HuH-7 (cell line): ENCODE measurements around the gene DENND6B.
"Not testable (repeated sequence)": the region's sequence is repeated elsewhere in the genome, so short reads cannot be mapped to it uniquely, and the experiment has no call there.

Experiments used
- DNase-seq: peaks from one replicate; pipeline ENCODE4 v3.0.0; 2011; ENCODE audit warnings: low spot score

The DENND6B gene

DNA sequence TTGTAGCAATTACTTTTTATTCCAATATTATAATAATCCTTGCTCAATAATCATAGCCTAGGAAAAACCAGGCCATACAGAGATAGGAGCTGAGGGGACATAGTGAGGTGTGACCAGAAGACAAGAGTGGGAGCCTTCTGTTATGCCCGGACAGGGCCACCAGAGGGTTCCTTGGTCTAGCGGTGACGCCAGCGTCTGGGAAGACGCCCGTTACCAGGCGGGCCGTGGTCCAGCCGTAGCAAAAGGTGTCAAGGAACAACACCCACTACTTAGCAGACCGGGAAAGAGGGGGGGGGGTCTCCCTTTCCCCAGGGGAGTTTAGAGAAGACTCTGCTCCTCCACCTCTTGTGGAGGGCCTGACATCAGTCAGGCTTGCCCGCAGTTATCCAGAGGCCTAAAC, 53.5 kb downstream of the DENND6B start:
- DNase-seq: not testable (repeated sequence)

DNA sequence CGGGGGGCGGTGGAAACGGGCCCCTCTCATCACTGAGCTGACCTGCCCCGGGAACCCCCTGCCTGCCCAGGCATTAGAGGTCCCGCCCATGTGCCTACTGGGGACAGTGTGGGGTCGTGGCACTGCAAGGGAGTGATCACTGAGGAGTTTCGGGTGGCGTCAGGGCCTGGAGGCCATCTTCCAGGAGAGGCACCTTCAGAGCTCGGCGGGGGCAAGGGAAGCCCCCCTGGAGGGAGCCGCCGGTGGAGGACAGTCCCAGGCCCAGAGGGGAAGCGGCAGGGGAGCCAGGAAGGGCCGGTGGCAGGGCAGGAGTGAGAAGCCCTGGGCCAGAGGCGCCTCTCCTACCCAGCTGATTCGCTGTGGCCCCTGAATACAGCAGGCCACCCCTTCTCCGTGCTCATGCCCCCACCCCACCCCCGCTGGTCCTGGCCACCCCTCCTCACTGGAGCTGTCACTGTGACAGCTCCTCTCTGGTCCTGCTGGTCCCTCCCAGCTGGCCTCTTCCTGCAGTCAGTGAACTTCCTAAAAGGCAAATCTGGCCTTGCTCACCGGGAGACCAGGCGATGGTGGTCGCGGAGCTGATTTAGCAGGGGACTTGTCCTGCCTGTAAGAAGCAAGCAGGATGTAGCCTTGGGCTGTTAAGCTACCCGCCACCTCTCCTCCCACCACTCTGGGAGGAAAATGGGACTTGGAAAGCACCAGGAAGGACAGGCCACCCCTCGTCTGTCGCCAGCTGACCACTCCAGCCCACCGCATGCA, 54.6 kb downstream of the DENND6B start:
- no peak for DNase-seq

DNA sequence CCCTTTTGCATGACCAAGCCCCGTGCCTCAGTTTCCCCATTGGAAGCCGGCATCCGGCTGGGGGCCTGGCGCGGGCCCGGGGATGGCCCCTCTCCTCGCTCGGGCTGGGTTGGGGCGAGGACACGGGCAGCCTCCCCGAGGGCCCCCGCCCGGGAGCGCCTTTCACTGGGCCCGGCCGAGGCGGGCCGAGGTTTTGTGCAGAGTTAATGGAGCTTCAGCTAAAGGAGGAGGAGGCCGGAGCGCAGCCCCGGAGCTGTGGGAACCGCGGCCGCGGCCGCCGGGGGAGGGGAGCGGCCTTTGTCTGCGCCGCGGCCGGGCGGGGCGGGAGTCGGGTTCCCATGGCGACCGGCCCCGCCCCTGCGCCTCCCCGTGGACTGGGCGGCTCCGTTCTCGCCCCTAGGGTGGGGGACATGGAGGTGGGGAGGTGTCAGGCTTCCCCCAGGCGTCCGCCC, 55.3 kb downstream of the DENND6B start:
- DNase-seq: peak; percentile 85

DNA sequence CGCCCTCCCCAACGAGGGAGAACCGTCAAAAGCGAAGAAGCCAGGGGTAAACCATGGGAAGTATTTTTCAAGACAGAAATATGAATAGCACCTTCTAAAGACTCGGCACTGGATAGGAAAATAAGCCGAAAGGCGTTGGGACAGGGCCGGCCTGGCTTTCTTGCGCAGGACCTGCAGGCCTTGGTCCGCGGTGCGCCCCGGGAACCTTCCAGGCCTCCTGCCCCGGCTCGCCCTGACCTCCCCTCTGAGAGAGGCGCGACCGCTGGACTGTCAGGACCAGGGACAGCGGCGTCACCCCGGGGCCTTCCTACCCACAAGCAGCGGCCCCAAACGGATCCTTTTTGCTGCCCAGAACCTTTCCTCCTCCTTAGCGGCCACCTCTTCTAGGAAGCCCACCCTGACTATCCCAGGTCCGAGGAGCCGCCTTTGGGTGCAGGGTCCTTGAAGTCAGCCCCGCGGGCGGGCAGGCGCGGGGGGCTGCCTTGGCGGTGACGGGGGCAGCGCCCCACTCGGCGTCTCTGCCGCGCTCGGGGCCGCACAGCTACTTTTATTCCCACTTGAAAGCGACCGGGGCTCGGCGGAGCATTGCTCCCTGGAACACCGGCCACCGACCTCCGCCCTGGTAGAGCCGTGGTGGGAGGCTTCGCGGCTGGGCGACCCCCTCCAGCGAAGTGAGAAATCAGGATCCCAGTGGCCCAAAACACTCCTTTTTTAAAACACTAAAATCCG, 56.0 kb downstream of the DENND6B start:
- peak; percentile 93 for DNase-seq

DNA sequence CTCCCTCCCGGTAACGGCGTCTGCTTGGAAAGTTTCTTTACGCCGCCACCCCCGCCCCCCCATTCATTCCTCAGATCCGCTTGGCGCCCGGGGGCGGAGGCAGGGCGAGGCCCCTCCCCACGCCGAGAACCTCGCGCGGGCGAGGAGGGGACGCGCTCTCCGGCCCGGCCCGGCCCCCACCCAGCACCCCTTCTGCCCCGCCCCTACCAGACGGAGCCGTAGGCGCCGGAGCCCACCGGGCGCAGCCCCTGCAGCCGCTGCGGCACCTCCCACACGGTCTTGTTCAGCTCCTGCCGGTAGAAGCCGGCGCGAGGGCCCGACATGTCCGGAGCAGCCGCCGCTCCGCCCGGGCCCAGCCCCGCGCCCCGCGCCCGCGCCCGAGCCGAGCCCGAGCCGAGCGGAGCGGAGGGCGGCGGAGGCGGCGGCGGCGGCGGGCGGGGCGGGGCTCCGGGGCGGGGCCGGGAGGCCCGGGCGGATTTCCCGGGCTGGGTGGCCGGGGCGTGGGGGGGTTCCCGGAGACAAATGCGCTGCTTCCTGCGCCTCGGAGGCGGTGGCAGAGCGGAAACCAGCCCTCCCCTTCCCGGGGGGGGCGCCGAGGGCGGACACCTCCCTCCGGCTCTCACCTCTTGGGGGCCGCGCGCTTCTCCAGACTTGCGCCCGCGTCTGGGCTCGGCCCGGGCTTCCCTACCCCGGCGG, 56.7 kb downstream of the DENND6B start, which contains the start of gene MAPK11:
TSS of gene MAPK11 (minus strand) at position 411 of the 696 bp plus-strand sequence. CDS start at position 323, 88 bp downstream.
- DNase-seq: no peak

DNA sequence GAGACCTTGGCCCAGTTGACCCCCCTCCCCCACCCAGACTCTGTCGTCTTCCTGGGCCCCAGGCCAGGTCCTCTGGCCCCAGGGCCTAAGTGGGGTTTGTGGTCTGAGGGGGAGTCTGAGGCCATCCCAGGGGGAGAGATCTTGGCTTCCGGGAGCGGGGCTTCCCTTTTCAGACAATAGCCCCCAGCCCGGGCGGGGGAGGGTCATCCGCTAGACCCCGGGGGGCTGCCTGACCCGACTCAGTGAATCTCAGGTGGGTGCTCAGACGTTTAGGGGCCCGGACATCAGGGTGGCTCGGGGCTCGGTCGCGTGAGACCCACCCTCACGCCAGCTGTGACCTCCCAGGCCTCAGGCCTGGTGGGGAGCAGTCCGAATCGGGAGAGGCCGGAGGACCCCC, 57.2 kb downstream of the DENND6B start:
- DNase-seq: no peak

DNA sequence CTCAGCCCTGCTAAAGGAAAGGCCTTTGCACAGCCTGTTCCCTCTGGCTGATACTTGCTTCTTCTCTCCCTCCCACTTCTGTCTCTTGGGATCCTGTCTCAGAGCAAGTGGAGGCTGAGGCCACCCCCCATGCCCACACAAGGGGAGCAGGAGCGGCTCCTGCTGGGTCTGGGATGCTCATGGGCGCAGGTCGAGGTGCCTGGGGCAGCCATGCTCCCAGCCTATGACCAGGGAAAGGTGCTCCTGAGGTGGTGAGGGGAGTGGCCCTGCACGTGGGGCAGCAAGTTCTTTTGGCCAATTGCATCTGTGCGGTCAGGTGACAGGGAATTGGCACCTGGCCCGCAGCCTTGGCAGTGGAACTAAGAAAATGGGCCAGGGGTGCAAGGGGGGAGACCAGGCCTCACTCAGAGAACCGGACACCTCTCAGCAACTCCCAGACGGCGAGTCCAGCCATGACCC, 58.1 kb downstream of the DENND6B start:
- no peak for DNase-seq

DNA sequence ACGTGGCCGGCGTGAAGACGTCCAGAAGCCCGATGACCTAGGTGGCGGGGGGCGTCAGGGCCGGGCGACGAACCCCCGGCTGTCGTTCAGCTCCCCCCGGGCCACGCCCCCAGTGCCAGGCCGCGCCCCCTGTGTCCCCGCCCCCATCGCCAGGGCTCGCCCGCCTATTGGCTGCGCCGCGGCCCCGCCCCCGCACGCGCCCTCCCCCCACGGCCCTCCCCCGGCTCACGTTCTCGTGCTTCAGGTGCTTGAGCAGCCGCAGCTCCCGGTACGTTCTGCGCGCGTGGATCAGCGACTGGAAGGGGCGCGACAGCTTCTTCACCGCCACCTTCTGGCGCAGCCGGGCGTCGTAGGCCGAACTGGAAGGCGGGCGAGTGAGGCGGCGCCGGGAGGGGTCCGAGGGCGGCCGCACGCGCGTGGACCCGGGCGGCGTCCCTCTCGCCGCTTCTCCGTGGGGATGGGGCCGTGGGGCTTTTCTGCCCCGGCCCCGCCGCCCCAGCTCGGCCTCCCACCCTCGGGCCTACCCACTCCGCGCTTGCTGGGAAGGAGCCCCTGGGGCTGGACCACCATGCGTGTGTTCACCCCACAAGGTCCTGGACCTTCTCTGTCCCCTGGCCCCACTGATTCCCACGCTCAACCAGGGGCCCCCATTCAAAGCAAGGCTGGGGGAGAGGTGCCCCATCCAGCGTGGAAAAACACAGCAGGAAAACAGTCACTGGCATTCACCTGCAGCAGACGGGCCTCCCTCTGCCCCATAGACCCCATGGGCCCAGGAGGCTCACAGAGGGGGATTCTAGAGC, 59.0 kb downstream of the DENND6B start:
- no peak for DNase-seq

DNA sequence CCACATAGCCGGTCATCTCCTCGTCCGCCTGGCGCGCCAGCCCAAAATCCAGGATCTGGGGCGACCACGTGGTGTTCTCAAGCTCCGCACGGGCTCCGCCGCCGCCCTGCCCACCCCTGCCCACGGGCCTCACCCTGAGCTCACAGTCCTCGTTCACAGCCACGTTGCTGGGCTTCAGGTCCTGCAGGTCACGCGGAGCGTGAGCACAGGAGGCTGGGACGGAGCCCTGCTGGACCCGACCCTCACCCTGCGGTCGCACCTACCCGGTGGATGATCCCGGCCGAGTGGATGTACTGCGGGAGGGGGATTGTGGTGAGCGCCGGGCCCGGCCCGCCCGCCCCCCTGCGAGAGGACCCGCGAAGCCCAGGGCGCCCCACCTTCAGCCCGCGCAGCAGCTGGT, 59.8 kb downstream of the DENND6B start:
- DNase-seq: no peak

DNA sequence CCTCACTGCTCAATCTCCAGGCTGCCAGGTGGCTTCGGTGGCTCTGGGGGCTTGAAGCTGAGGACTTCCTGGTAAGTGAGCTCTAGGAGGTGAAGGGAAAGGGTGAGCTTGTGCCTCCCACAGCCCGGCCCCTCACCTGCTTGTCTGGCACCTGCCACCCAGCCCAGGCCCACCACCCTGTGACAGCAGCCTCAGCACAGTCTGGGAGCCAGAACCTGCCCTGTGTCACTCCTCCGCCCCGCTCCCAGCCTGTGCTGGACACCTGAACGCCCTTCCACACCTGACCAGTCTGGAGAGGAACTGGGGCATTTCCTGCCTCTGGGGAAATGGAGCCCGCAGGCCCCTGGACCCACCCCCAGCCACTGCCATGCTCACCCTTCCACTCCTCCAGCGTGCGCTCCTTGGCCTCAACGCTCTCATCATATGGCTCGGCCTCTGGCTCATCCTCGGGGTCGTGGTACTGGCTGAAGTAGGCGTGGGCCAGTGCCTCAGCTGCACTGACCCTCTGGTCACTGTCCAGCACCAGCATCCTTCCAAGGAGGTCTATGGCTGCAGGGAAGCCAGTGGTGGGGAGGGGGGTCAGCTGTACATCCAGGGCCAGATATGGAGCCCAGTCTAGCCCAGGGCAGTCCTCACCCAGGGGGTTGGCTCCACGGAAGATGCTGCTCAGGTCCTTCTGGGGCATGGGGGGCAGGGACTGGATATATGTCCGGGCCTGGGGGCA, 61.7 kb downstream of the DENND6B start:
- no peak for DNase-seq

DNA sequence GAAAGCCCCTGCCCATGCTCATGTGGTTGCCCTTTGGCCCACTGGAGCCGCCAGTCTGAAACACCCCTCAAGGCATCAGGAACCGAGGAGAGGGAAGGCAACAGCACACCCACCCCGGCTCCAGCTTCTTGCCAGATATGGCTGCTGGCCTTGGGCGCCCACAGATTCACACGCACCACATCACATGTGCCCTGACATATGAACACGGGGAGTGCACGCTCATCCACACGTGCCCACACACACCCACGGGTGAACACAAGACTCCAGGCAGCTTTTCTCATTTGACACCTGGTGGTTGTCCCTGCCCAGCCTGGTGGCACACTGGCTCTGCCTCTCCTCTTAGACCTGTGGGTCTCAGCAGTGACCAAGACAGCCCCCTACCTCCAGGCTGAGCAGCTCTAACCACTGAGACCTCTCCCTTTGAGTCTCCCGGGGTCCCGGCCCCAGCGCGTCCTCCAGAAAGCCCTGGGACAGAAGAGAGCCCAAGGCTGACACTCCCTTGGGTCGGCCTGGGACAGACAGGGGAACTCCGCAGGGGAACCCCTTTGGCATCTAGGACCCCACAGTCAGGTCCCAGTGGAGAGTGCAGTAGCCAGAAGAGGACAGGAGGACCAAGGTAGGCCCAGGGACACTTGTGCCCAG, 62.6 kb downstream of the DENND6B start:
- no peak for DNase-seq

DNA sequence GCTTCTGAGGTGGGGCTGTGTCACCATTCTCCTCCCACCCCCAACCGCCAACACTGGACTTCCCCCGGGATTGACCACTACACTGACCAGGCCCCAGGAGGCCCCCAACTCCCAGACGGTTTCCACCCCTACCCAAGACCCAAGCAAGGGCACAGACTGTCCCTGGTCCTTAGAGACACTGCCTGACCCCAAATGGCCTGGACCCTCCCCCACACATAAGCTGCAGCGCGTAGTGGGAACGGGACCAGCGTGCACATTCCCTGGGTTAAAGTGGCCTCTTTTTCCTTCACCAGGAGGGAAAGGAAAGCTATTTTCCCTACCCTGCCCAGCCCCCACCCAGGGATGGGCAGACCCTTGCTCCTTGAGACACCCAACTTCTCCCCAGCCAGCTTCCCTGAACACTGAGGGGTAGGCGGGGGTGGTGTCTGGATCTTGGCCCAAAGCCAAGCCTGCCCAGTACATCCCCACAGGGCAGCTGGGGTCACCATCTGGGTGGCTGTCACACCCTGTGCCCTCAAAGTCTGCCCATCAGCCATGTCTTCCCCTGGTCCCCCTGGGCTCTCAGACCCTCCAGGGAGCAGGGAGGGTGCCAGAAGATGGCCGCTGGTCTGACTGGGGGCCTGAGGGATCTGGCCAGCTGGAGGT, 63.7 kb downstream of the DENND6B start:
- DNase-seq: no peak

DNA sequence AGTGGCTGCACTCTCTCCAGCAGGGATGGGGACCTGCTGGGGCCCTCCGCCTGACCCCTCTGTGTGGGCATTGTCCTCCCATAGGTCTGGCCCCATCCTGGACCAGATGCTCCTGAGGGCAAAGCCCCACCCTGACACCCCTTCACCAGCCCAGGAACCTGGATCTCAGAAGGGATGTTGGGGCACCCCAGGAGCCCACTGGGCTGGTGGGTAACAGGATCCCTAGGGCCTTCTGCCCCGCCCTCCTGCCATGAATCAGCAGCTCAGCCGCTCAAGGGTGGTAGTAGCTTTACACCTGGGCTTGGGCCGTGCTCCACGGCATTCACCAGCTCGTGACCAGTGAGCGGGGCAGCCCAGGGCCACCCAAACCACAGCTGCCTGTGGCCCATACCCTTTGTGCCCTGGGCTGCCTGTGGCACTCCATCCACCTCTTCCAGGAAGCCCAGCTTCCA, 64.3 kb downstream of the DENND6B start:
- peak; percentile 63 for DNase-seq

DNA sequence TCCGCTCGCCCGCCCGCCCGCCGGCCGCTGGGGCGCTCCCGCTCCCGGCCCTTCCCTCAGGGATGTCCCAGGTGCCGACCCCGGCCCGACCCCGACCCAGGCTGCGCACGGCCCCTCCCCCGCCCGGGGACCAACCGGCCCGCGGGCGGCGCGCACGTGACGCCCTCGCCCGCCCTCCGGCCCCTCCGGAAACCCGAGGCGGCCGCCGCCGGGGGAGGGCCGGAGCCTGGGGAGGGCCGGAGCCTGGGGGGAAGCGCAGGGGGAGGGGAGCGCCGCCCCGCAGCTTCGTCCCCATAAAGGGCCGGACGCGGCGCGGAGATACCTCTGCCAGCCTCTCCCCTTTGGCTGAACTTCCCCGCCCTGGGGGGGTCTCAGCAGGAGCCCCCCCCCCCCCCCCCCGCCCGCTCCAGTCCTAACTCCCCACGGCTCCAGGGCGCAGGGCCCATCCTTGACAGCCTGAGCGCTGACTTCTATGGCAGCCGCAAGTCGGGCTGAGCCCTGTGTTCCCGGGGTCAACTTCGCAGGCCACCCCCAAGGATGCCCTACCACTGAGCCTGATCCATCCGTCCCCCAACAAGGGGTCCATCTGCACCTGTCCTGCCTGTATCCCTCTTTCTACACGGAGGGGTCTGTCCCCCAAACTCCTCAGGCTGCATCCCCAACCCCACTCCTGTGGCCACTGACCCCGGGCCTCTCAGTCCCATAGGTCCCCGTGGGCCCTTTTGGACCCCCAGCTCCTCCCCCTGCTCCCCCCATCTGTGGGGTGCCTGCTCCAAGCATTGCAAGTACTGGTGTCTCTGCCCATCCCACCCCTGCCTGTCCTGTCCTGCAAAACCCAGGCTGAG, 65.0 kb downstream of the DENND6B start, which contains the start of gene MAPK12:
TSS of gene MAPK12 (minus strand) at position 69 of the 845 bp plus-strand sequence. CDS start 174 bp downstream, outside the sequence.
- peak; percentile 92 for DNase-seq

DNA sequence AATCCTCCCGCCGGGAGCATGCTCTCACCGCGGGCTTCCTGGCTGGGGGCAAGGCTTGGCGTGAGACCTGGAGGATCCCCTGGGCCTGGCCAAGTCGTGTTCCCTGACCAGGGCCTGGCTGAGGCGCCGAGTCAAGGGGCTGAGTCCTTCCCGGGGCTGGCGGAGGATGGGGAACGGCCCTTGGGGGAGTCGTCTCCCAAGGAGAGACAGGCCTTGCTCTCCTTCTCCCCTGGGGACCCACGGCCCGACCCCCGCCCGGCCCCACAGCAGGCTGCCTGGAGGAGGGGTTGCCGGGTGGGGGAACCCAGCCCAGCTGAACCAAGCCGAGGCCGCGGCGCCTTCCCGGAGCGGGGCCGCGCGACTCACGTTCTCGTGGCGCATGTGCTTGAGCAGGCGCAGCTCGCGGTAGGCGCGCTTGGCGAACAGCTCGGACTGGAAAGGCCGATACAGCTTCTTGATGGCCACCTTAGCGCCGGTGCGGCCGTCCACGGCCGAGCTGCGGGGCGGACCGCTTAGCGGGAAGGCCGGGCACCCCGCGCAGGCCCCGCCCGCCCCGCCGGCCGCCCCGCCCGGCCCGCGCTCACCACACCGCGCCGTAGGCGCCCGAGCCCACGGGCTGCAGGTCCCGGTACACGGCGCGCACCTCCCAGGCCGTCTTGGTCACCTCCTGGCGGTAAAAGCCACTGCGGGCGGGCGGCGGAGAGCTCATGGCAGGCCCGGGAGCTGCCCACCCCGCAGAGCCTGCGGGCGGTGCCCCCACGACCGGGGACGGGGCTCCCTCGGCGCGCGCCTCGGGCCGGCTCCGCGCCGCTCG, 65.8 kb downstream of the DENND6B start:
- DNase-seq: peak; percentile 64

DNA sequence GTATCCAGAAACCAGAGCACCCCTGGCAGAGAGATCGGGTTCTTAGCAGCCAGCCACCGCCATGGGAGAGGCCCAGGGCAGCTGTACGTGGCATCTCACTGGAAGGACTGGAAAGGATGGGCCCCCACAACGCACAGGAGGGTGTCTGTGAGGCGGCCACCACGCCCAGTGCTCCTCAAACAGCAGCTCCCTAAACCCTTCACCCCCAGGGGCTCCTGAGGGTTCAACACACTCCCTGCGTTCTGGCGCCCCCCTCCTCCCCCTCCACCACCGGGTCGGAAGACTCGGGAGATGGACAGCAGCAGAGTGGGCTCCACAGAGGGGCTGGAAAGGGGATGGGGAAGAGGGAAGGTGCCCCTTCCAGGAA, 66.4 kb downstream of the DENND6B start:
- DNase-seq: no peak

DNA sequence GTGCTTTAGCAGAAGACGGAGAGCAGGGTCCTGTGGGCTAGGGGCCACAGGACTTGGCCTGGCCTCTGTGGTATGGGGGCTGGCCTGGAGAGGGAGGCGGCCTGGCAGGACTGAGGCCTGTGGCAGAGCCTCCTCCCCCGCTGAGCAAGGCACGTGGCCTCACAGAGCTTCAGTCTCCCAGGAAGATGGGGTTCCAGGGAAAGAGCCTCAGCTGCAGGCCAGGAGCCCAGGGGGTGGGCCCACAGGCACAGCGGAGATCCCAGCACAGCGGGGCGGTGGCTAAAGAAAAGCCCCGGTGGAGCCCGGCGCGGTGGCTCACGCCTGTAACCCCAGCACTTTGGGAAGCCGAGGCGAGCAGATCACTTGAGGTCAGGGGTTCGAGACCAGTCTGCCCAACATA, 67.5 kb downstream of the DENND6B start:
- DNase-seq: no peak
